ENCODE measurements around the gene JCAD. TPM values are rescaled to one million over a fixed set of nuclear protein-coding genes. Genes with fewer than 3 reads are reported as not detected.

JCAD gene
- total and polyA plus RNA-seq, 2 of the 8 experiments (the other 6 are each of a cell fraction or from before 2014, with no cell fraction given): 0.56 to 5.2 TPM

DNA sequence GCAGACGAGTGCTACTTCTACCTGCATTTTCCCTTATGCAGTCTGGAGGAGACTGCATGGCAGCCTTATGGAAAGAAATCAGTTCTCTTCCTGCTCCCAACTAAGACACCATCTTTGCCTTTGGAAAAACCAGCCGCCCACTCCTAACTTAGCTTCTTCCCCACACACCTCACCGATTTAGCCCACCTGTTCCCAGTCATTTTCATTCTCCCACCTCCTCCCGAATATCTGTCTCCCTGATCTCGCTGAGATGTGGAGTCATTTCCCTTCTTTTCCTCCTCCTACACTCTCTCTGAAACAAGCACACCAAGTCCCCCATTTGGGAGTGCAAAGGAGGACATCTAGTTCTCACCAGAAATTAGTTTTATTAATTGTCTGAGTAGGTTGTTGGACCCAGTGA is 35.2 kb upstream of the JCAD start (continued):
- TF ChIP-seq KDM4A (IDR thresholded peaks at IDR 0.05; ENCODE audit: low read depth, low read length, severe bottlenecking) (no peak), CBX8 (IDR thresholded peaks at IDR 0.05; ENCODE audit: borderline replicate concordance, low read depth, low read length) (no peak)
